ENCODE measurements around the gene CSNK2A1.
"Not testable (repeated sequence)": the region's sequence is repeated elsewhere in the genome, so short reads cannot be mapped to it uniquely, and the experiment has no call there.

The CSNK2A1 gene

DNA sequence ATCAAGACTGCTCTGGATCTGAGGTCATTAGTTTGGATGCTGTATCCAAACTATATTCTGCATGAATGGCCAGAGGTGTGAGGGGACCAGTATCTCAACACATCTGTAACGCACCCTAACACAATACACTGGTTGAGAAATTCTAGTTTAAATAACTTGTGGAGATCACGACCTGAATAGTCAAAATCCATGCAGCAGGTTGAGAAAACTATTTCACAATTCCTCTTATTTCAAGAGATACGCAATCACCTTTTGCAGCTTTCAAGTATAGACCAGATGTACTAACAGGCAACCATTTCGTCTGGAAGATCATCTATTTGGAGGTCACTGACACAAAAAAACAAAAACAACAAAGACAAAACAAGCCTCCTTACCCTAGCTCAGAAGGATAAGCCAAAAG is 11.1 kb downstream of the CSNK2A1 start:
- Histone ChIP-seq H3K9ac (ENCODE audit: low read depth, low read length) (no peak overlapping the region), H3K36me3 (ENCODE audit: insufficient read depth, low read length) (0 out of 2 replicates have a peak, but pooled peaks cover 2% of the 10 kb centered on the region), H3K9me3 (ENCODE audit: control insufficient read depth, insufficient read depth, low read length) (no peaks in the 10 kb centered on the region), H3K4me1 (ENCODE audit: insufficient read depth, low read length) (peaks cover 16% of the 10 kb centered on the region)

DNA sequence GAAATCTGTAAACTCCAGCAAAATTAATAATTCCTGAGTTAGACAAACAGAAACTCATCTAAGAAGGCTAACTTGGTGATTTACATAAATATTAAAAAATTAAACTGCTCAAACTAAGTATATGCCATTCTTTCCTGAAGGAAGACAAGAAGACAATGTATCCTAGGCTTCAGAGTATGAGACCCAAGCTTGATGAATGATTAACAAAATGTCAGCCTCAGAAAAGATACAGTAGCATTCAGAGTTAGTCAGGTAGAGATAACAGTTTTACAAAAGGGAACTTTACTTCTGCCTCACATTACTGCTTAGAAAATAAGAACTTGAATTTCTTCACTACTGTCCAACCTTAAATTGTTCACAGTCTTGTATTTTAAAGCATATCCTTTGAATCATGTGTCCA is 12.0 kb downstream of the CSNK2A1 start:
- Histone ChIP-seq H3K9me3 (ENCODE audit: control insufficient read depth, insufficient read depth, low read length) (no peaks in the 10 kb centered on the region), H3K36me3 (ENCODE audit: insufficient read depth, low read length) (0 out of 2 replicates have a peak, but pooled peaks cover 2% of the 10 kb centered on the region), H3K9ac (ENCODE audit: low read depth, low read length) (no peak overlapping the region), H3K4me1 (ENCODE audit: insufficient read depth, low read length) (peaks cover 11% of the 10 kb centered on the region)

DNA sequence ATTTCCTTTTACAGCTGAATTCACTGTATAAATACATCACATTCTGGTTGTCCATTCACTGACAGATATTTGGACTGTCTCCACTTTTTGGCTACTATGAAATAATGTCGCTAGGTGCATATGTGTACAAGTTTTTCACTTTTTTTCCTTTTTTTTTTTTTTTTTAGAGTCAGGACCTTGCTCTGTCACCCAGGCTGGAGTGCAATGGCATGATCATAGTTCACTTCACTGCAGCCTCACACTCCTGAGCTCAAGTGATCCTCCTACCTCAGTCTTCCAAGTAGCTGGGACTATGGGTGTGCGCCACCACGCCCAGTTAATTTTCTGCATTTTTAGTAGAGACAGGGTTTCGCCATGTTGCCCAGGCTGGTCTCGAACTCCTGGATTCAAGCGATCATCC is 13.3 kb downstream of the CSNK2A1 start:
- Histone ChIP-seq H3K4me1 (ENCODE audit: insufficient read depth, low read length) (peaks cover 3% of the 10 kb centered on the region), H3K36me3 (ENCODE audit: insufficient read depth, low read length) (0 out of 2 replicates have a peak, but pooled peaks cover 2% of the 10 kb centered on the region), H3K9me3 (ENCODE audit: control insufficient read depth, insufficient read depth, low read length) (no peaks in the 10 kb centered on the region), H3K9ac (ENCODE audit: low read depth, low read length) (no peak overlapping the region)

- Histone ChIP-seq H3K9ac (ENCODE audit: low read depth, low read length) (no peak overlapping the region), H3K9me3 (ENCODE audit: control insufficient read depth, insufficient read depth, low read length) (no peaks in the 10 kb centered on the region), H3K4me1 (ENCODE audit: insufficient read depth, low read length) (peaks cover 3% of the 10 kb centered on the region; the same call in 1 of the 2 replicates), H3K36me3 (ENCODE audit: insufficient read depth, low read length) (peaks cover 2% of the 10 kb centered on the region; the same call in 1 of the 2 replicates)
Observed at GRCh38 chr20:528923-529604, 14.5 kb downstream of the CSNK2A1 start.

DNA sequence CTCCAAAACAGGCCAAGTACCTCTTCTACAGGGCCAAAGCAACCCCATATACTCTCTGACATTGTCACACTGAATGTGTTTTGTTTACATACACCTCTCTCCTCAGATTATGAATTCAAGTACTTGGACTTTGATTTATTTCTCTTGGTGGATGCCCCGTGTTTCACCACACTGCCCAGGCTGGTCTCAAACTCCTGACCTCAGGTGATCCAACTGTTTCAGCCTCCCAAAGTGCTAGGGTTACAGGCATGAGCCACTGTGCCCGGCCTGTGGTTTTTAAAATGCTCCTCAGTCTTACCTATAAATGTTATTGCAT is 16.1 kb downstream of the CSNK2A1 start:
- H3K4me1 ChIP-seq (ENCODE audit: insufficient read depth, low read length), result no peaks in the 10 kb centered on the region
- no peak overlapping the region for H3K9ac ChIP-seq (ENCODE audit: low read depth, low read length)
- H3K36me3 ChIP-seq (ENCODE audit: insufficient read depth, low read length), result peaks cover 2% of the 10 kb centered on the region; the same call in 1 of the 2 replicates
- no peaks in the 10 kb centered on the region for H3K9me3 ChIP-seq (ENCODE audit: control insufficient read depth, insufficient read depth, low read length)

- Histone ChIP-seq H3K36me3 (ENCODE audit: insufficient read depth, low read length) (no peaks in the 10 kb centered on the region; the same call in 1 of the 2 replicates), H3K4me1 (ENCODE audit: insufficient read depth, low read length) (peaks cover 4% of the 10 kb centered on the region; the same call in 1 of the 2 replicates), H3K9me3 (ENCODE audit: control insufficient read depth, insufficient read depth, low read length) (no peaks in the 10 kb centered on the region), H3K9ac (ENCODE audit: low read depth, low read length) (no peak overlapping the region)
Observed at GRCh38 chr20:521860-522259, 21.7 kb downstream of the CSNK2A1 start.

- H3K36me3 ChIP-seq (ENCODE audit: insufficient read depth, low read length), result no peaks in the 10 kb centered on the region; the same call in 1 of the 2 replicates
- H3K9me3 ChIP-seq (ENCODE audit: control insufficient read depth, insufficient read depth, low read length), result no peaks in the 10 kb centered on the region
- peaks cover 4% of the 10 kb centered on the region; the same call in 1 of the 2 replicates for H3K4me1 ChIP-seq (ENCODE audit: insufficient read depth, low read length)
- H3K9ac ChIP-seq (ENCODE audit: low read depth, low read length), result no peak overlapping the region
Observed at GRCh38 chr20:519999-520398, 23.6 kb downstream of the CSNK2A1 start.

DNA sequence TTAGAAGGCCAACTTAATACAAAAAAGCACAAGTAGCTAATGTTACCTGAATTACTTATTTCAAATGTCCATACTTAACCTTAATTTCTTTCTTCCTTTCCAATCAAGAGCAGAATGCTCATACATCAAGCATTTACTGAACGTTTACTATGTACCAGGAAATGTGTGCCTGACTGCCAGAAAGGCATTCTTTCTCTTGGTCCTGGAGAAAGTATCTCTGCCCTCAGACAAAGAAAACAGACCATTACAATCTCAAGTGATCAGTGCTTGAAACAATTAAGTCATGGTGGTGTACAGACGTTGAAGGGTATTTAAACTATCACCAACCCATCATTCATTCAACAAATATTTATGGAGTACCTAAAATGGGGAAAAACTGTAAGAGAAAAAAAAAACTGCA is 26.4 kb downstream of the CSNK2A1 start:
- no peaks in the 10 kb centered on the region for H3K9me3 ChIP-seq (ENCODE audit: control insufficient read depth, insufficient read depth, low read length)
- no peaks in the 10 kb centered on the region; the same call in 1 of the 2 replicates for H3K36me3 ChIP-seq (ENCODE audit: insufficient read depth, low read length)
- H3K4me1 ChIP-seq (ENCODE audit: insufficient read depth, low read length), result peaks cover 4% of the 10 kb centered on the region; the same call in 1 of the 2 replicates
- H3K9ac ChIP-seq (ENCODE audit: low read depth, low read length), result no peak overlapping the region

DNA sequence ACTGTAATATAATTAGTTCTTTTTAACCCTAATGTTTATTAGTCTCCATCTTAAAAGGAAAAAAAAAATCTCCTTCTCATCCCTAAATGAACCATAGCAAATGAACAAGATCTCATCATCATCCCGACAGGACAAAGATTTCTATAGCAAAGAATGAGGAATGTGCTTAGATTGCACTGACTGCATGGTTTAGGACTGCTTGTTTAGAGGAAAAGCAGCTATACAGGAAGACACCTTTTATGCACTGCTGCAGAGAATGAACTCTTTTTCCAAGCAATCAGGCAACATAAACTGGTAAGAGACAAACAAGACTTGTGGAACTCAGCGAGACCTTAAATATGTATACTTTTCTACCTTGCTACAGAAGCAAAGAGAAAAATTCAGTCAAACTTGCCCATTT is 26.8 kb downstream of the CSNK2A1 start:
- Histone ChIP-seq H3K36me3 (ENCODE audit: insufficient read depth, low read length) (no peaks in the 10 kb centered on the region; the same call in 1 of the 2 replicates), H3K9me3 (ENCODE audit: control insufficient read depth, insufficient read depth, low read length) (no peaks in the 10 kb centered on the region), H3K9ac (ENCODE audit: low read depth, low read length) (no peak overlapping the region), H3K4me1 (ENCODE audit: insufficient read depth, low read length) (peaks cover 4% of the 10 kb centered on the region; the same call in 1 of the 2 replicates)

- H3K4me1 ChIP-seq (ENCODE audit: insufficient read depth, low read length), result peaks cover 4% of the 10 kb centered on the region; the same call in 1 of the 2 replicates
- H3K9me3 ChIP-seq (ENCODE audit: control insufficient read depth, insufficient read depth, low read length), result no peaks in the 10 kb centered on the region
- no peaks in the 10 kb centered on the region; the same call in 1 of the 2 replicates for H3K36me3 ChIP-seq (ENCODE audit: insufficient read depth, low read length)
- H3K9ac ChIP-seq (ENCODE audit: low read depth, low read length), result no peak overlapping the region
Observed at GRCh38 chr20:515696-516095, 27.9 kb downstream of the CSNK2A1 start.

DNA sequence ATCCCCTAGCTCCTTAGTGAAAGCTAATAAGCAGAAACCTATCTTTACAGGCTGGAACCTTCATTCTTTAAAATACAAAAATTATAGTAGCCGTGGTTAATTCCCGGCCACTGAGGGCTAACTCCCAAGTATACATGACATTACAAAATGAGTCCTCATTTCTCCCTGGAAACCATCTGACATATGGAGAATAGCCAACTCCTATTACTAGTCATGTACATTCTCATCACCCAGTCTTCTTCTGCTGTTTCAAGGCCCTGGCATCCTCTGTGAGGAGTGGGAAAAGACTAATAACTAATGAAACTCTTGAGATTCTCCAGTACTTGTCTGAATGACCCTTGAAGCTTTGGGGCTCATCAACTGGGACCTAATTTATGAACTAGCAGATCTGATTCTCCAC is 30.2 kb downstream of the CSNK2A1 start:
- Histone ChIP-seq H3K9ac (ENCODE audit: low read depth, low read length) (no peak overlapping the region), H3K9me3 (ENCODE audit: control insufficient read depth, insufficient read depth, low read length) (no peaks in the 10 kb centered on the region), H3K36me3 (ENCODE audit: insufficient read depth, low read length) (no peaks in the 10 kb centered on the region; the same call in 1 of the 2 replicates), H3K4me1 (ENCODE audit: insufficient read depth, low read length) (peaks cover 4% of the 10 kb centered on the region; the same call in 1 of the 2 replicates)

DNA sequence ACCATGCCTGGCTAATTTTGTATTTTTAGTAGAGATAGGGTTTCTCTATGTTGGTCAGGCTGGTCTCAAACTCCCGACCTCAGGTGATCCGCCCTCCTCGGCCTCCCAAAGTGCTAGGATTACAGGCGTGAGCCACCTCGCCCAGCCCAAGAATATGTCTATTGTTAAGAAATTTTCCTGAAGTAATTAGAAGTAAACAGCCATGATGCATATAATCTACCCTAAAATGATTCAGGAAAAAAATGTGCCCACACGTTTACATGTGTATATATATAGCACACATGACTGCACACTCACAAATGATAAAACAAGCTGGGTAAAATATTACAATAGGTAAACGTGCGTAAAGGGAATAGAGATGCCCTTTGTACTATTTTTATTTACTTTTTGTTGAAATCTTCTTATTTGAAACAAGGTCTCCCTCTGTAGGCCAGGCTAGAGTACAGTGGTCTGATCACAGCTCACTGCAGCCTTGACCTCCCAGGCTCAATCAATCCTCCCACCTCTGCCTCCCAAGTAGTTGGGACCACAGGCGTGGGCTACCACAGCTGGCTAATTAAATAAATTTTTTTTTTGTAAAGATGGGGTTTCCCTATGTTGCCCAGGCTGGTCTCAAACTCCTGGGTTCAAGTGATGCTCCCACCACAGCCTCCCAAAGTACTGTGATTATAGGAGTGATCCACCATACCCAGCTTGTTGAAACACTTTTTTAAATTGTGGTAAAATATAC is 33.1 kb downstream of the CSNK2A1 start:
- peaks cover 18% of the 10 kb centered on the region for H3K36me3 ChIP-seq (ENCODE audit: insufficient read depth, low read length)
- H3K9me3 ChIP-seq (ENCODE audit: control insufficient read depth, insufficient read depth, low read length); H3K9ac ChIP-seq (ENCODE audit: low read depth, low read length); H3K4me1 ChIP-seq (ENCODE audit: insufficient read depth, low read length): not testable (repeated sequence)

- H3K9ac ChIP-seq (ENCODE audit: low read depth, low read length); H3K4me1 ChIP-seq (ENCODE audit: insufficient read depth, low read length); H3K9me3 ChIP-seq (ENCODE audit: control insufficient read depth, insufficient read depth, low read length): not testable (repeated sequence)
- H3K36me3 ChIP-seq (ENCODE audit: insufficient read depth, low read length), result peaks cover 27% of the 10 kb centered on the region
Observed at GRCh38 chr20:508364-508787, 35.2 kb downstream of the CSNK2A1 start.

GRCh38 chr20:507761-508332 is 35.7 kb downstream of the CSNK2A1 start:
- no peak overlapping the region for H3K9ac ChIP-seq (ENCODE audit: low read depth, low read length)
- H3K4me1 ChIP-seq (ENCODE audit: insufficient read depth, low read length), result no peaks in the 10 kb centered on the region
- peaks cover 32% of the 10 kb centered on the region for H3K36me3 ChIP-seq (ENCODE audit: insufficient read depth, low read length)
- no peaks in the 10 kb centered on the region for H3K9me3 ChIP-seq (ENCODE audit: control insufficient read depth, insufficient read depth, low read length)
